Smooth muscle cell (in vitro differentiated cells): ENCODE results near the gene USP22. TPM values are rescaled to one million over a fixed set of nuclear protein-coding genes. Genes with fewer than 3 reads are reported as not detected.

Experiments
- DNase-seq: peaks from one replicate; lab custom pipeline; 2025; ENCODE audit not compliant: unreplicated experiment; lab: John Stamatoyannopoulos, UW
- H2AFZ ChIP-seq: fragments of 200-600 bp; sonication (generic); 2 replicates; pipeline ENCODE4 v1.6.0; 2016; ENCODE audit warnings: antibody characterized with exemption, low read depth, mild to moderate bottlenecking
- H3F3A ChIP-seq: fragments of 200-600 bp; sonication (generic); 2 replicates; pipeline ENCODE4 v1.6.0; 2017; ENCODE audit warnings: antibody characterized with exemption, low read depth
- H3K27ac ChIP-seq: fragments of 200-600 bp; sonication (generic); 2 replicates; pipeline ENCODE4 v1.5.1; 2016; ENCODE audit warnings: low read depth, mild to moderate bottlenecking
- H3K27me3 ChIP-seq: fragments of 200-600 bp; sonication (generic); 2 replicates; pipeline ENCODE4 v1.6.1; 2016; ENCODE audit warnings: low read depth, mild to moderate bottlenecking
- H3K36me3 ChIP-seq: fragments of 200-600 bp; sonication (generic); 2 replicates; pipeline ENCODE4 v1.5.1; 2016; ENCODE audit warnings: low read depth
- H3K4me1 ChIP-seq: fragments of 200-600 bp; sonication (generic); 2 replicates; pipeline ENCODE4 v1.5.1; 2016; ENCODE audit warnings: low read depth
- H3K4me2 ChIP-seq: fragments of 200-600 bp; sonication (generic); 2 replicates; pipeline ENCODE4 v1.6.0; 2016; ENCODE audit warnings: mild to moderate bottlenecking
- H3K4me3 ChIP-seq: fragments of 200-600 bp; sonication (generic); 2 replicates; pipeline ENCODE4 v1.5.1; 2016; ENCODE audit warnings: mild to moderate bottlenecking
- H3K79me2 ChIP-seq: fragments of 200-600 bp; sonication (generic); 2 replicates; pipeline ENCODE4 v1.6.0; 2016; ENCODE audit warnings: low read depth, mild to moderate bottlenecking
- H3K9ac ChIP-seq: fragments of 200-600 bp; sonication (generic); 2 replicates; pipeline ENCODE4 v1.6.0; 2016; ENCODE audit warnings: low read depth
- H3K9me3 ChIP-seq: fragments of 200-600 bp; sonication (generic); replicated peaks from 2 replicates; pipeline ENCODE4 v1.5.1; 2016; ENCODE audit warnings: low read depth
- H4K20me1 ChIP-seq: fragments of 200-600 bp; sonication (generic); 2 replicates; pipeline ENCODE4 v1.6.0; 2016; ENCODE audit warnings: low read depth
- CTCF ChIP-seq: fragments of 200-600 bp; sonication (generic); IDR thresholded peaks from 2 replicates; pipeline ENCODE4 v1.5.1; 2017; ENCODE audit warnings: borderline replicate concordance, mild to moderate bottlenecking, antibody characterized with exemption; ENCODE audit not compliant: insufficient read depth, poor library complexity, severe bottlenecking
- WGBS: methylation state at CpG from one replicate; pipeline ENCODE4 v1.1.7; 2016; ENCODE audit warnings: low lambda C conversion rate; 5-methylcytosine and 5-hydroxymethylcytosine counted together
- polyA plus RNA-seq: library from polyadenylated mRNA; unstranded; fragments of >200 nt; fragmentation: Nextera tagmentation; extraction: Ambion mirVana; gene quantifications from 2 replicates; pipeline ENCODE4 v1.2.1, GENCODE V29; 2016
- total RNA-seq: library from RNA; depleted of rRNA; stranded (reverse); fragments of >200 nt; gene quantifications from 2 replicates; pipeline ENCODE4 v1.2.3, GENCODE V29; 2014

USP22 gene
- total and polyA plus RNA-seq, 2 experiments from 2014 or later = 79.3 to 151 TPM

DNA sequence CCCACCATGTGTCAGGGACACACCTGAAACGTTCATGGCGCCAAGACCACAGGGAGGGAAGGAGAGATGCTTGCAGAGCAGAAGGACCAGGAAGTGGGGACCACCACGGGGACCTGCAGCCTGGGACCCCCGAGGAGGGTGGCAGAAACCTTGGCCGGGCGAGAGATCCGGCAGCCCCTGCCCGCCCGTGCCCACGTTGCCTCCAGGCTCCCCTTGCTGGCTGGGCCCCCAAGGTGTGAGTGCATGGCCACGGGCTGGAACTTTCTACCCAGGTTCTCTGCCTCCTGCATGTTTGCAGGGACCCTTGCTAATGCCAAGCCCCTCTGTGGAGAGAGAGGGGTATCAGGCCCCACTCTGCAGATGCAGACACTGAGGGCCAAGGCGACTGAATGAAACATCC lies 50.4 kb downstream of the USP22 start:
- H3K27me3 ChIP-seq = no peaks in the 10 kb centered on the region
- no peaks in the 10 kb centered on the region for H3K79me2 ChIP-seq
- no peak overlapping the region for H2AFZ ChIP-seq
- 90% methylated on average over 12 of the region's 12 CpGs for WGBS
- H3K9ac ChIP-seq = no peak overlapping the region
- H3K27ac ChIP-seq = peak overlapping the region; percentile 44
- H3K36me3 ChIP-seq = no peaks in the 10 kb centered on the region
- peak overlapping the region; percentile 76 for H3K4me2 ChIP-seq
- H3K9me3 ChIP-seq = no peaks in the 10 kb centered on the region
- H3K4me3 ChIP-seq = peak overlapping the region; percentile 17
- no peaks in the 10 kb centered on the region for H4K20me1 ChIP-seq
- H3K4me1 ChIP-seq = no peaks in the 10 kb centered on the region
- no peak for TF ChIP-seq CTCF
- no peaks in the 10 kb centered on the region for H3F3A ChIP-seq
- no peak for DNase-seq

DNA sequence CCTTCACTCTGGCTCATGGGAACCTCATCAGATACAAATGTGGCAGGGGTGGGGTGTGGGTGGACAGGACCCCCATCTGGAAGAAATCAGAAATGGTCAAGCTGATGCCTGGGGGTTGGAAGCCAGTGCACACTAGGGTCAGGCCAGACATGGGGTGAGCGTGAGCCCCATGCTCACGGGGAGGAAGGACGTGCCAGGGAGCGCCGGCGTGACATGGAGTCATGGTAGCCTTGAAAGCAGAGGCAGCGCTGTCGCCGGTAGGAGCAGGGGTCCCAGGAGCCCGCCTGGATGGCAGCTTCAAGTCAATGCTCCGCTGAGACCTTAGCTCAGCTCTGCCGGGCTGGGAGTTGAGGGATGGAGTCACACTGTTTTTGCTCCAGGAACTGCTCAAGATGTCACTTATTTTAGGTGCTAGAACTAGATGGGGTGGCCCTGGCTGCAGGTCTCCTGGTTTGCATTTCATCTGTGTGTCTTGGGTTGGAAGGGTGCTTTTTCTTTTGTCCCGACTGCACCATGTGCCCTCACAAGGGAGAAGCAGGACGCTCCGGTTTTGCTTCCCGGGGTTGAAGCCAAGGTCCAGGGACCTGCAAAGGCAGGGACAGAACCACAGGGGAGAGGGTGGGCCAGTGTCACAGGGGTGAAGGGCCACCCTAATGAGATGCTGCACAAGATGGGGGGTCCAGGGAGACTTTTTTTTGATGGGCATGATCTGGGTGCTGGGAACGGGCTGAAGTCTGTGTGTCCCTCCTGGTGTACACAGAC lies 51.4 kb downstream of the USP22 start:
- H3F3A ChIP-seq = no peaks in the 10 kb centered on the region
- H4K20me1 ChIP-seq = no peaks in the 10 kb centered on the region
- H3K9me3 ChIP-seq = no peaks in the 10 kb centered on the region
- no peak overlapping the region for H3K27ac ChIP-seq
- no peak overlapping the region for H3K4me3 ChIP-seq
- no peak for TF ChIP-seq CTCF
- no peak for DNase-seq
- H3K27me3 ChIP-seq = no peaks in the 10 kb centered on the region
- no peak overlapping the region for H3K4me2 ChIP-seq
- H3K9ac ChIP-seq = no peak overlapping the region
- H3K79me2 ChIP-seq = no peaks in the 10 kb centered on the region
- 92% methylated on average over 17 of the region's 17 CpGs for WGBS
- no peaks in the 10 kb centered on the region for H3K4me1 ChIP-seq
- no peak overlapping the region for H2AFZ ChIP-seq
- H3K36me3 ChIP-seq = no peaks in the 10 kb centered on the region

DNA sequence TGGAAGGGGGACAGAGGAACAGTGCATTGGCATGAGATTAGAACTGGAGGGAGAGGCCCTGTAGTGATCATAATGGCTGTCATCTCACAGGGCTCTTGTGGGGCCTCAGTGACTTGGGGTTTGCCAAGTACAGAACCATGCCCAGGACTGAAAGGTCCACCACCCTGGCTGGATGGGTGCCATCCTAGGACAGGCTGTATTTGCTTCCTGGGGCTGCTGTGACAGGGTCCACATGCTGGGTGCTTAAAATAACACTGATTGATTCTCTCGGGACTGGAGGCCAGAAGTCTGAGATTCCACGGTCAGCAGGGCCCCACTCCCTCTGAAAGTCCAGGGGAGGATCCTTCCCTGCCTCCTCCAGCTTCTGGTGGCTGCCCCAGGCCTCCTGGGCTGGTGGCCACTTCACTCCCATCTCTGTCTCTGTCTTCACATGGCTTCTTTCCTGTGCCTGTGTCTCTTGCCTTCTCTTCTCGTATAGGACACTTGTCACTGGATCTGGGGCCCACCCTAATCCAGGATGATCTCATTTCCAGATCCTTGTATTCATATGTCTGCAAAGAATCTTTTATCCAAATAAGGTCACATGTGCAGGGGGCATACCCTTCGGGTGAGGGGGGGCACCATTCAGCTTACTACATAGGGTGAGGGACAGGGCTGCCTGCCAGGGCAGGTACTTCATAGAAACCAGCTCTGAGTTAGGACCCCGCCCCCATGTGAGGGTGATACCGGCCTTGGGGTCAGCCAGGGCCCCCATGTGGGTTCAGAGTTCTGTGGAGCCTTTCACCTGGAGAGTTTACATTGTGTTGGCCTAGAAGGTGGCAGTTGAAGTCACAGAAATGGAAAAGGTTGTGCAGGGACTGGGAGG lies 52.6 kb downstream of the USP22 start:
- Histone ChIP-seq H3K27ac (no peak overlapping the region), H4K20me1 (no peaks in the 10 kb centered on the region), H3K36me3 (no peaks in the 10 kb centered on the region), H3K4me1 (no peaks in the 10 kb centered on the region), H2AFZ (no peak overlapping the region), H3K79me2 (no peaks in the 10 kb centered on the region), H3K4me2 (no peak overlapping the region), H3K9me3 (no peaks in the 10 kb centered on the region), H3K27me3 (no peaks in the 10 kb centered on the region), H3K4me3 (no peak overlapping the region), H3F3A (no peaks in the 10 kb centered on the region), H3K9ac (no peak overlapping the region)
- no peak for DNase-seq
- no peak for TF ChIP-seq CTCF
- 56% methylated on average over 6 of the region's 6 CpGs for WGBS
